DOHH2 (cell line): Measurements from ENCODE around the gene SLC17A5.

Experiments
- CTCF ChIP-seq: fragments of 200-600 bp; sonication (generic); IDR thresholded peaks from one replicate; pipeline ENCODE4 v1.5.1; 2014; ENCODE audit warnings: antibody characterized with exemption, mild to moderate bottlenecking, low read depth, low read length; ENCODE audit not compliant: poor library complexity, severe bottlenecking
- EZH2phosphoT487 ChIP-seq: fragments of 200-600 bp; sonication (generic); IDR thresholded peaks from 2 replicates; pipeline ENCODE4 v1.6.1; 2017; ENCODE audit warnings: borderline replicate concordance, mild to moderate bottlenecking, antibody characterized with exemption, low read length, moderate library complexity, mixed read lengths

- TF ChIP-seq CTCF: no peak
- no peak for TF ChIP-seq EZH2phosphoT487
Observed at GRCh38 chr6:73556836-73557235, 97.0 kb downstream of the SLC17A5 start.
